NCI-H2196 treated with DMSO at 0.1 percent for 48 hours (cell line): ENCODE measurements around the gene GRAMD4.

ENCODE experiments used
- DNase-seq: peaks from one replicate; lab custom pipeline; 2025; ENCODE audit not compliant: unreplicated experiment; lab: John Stamatoyannopoulos, UW

The GRAMD4 gene

GRCh38 chr22:46654426-46654825 is 34.2 kb downstream of the GRAMD4 start:
- DNase-seq, result no peak

DNA sequence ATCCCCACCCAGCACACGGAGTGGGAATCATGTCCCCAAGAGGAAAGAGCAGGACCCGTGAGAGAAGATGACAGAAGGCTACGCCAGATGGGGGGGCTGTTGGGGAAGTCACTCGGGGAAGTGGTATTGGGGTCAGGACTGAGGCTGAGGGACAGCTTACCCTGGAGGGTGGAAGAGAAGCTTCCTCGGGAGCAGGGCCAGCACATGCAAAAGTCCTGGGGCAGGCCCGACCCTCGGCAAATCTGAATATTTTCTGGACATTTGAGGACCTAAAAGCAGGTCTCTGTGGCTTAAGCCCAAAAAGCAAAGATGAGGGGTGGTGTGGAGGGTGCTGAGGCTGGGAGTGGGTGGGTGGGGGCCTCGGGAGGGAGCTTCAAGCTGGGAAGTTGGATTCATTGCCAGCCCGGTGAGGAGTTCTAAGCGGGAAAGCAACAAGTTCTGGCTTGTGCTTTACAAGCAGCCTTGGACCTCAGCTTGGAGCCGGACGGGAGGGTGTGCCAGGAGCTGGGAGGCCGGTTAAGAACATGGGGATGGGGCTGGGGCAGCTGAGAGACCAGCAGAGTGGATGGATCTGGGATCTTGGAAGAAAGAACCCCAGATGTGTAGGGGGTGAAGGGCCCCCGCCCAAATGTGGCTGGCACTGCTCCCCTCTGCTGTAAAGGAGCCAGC is 34.9 kb downstream of the GRAMD4 start:
- no peak for DNase-seq

DNA sequence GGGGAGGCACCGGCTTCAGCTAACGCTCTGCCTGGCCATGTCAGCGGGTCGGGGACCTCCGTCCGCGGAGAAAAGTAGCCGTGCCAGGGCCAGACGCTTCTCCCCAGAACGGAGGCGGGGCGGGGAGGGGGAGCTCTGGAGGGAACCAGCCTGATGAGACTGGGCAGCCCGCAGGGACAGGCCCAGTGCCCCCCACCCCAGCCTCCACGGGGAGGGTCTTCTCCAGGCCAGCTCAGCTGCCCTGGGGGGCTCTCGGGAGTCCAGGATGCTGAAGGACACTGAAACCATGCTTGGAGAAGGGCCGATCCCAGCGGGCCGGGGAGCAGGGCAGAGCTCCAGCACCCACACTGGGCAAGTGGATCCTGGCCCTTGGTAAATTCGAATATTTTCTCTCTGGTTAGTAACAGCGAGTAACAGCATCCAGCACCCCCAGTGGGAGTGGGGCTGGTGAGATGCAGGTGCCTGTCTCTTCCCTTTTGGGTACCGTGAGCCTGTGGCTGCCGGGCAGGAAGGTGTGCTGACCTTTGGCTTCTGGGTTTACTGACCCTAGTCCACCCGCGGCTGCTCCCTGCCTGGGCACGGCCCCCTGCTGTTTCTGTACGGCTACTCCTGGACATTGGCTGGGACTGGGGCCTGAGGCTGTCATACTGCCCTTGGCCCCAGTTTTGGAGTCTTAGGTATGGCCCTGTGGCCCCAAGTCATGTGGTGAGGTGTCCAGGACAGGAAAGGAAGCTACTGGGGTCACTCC is 35.8 kb downstream of the GRAMD4 start:
- DNase-seq, result no peak

- DNase-seq, result no peak
Measured at GRCh38 chr22:46656856-46657654, 36.9 kb downstream of the GRAMD4 start.

DNA sequence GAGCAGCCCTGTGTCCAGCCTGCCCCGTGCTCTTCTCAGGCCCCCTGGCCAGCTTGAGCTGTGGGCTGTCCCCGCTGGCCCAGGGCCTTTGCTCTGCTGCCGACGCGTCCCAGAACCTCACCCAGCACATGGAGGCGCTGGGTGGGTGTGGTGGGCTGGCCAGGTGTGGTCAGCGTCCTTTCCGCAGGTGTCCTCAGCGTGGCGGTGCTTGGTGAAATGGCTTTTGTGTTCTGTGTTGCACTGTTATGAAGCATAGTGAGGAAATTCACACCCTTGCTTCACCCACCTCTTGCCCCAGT is 37.4 kb downstream of the GRAMD4 start:
- no peak for DNase-seq

GRCh38 chr22:46657996-46658947 is 38.1 kb downstream of the GRAMD4 start:
- no peak for DNase-seq

DNA sequence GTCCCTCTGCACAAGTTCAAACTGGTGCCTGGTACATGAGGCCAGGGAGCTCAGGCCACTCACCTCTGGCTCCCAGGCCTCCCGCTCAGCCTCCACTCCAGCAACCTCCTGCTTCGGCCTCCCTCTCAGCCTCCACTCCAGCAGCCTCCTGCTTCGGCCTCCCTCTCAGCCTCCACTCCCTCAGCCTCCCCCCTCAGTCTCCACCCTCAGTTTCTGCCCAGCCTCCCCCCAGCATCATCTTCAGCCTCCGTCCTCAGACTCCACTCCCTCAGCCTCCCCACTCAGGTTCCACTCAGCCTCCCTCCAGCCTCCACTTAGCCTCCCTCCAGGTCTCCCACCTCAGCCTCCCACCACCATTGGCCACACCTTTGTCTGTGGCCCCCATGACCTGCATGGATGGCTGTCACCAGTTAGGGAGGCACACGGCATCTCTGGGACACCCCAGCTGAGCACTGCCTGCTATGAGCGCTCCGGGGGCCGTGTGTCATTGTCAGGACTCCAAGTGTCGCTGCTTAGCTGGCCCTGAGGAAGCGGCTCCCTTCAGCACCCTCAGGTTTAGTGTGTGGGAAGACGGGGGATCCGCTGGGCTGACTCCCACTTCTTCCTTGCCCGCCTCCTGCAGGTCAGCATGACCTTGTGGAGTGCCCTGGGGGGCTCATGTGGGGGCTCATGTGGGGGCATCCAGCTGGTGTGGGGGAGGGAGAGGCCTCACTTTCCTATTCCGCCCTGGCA is 39.0 kb downstream of the GRAMD4 start:
- DNase-seq, result no peak

DNA sequence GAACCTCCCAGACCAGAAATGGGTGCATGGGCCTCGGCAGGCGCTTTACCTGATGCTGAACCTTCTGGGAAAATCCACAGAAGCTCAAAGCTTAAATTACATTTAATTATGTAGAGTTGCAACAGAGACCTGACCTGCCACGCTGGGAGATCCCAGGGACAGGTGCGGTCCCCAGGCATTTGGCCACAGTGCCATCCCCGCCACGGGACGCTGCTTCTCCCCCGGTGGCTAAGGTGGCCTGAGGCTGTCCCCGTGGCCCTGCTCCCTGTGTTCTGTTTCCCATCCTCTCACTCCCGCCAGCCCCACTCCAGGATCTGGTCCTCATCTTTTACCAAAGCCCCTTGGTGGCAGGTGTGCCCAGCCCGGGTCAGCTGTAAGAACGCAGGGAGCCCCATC is 39.6 kb downstream of the GRAMD4 start:
- no peak for DNase-seq

- DNase-seq, result peak; percentile 97
Measured at GRCh38 chr22:46660604-46661201, 40.5 kb downstream of the GRAMD4 start.

DNA sequence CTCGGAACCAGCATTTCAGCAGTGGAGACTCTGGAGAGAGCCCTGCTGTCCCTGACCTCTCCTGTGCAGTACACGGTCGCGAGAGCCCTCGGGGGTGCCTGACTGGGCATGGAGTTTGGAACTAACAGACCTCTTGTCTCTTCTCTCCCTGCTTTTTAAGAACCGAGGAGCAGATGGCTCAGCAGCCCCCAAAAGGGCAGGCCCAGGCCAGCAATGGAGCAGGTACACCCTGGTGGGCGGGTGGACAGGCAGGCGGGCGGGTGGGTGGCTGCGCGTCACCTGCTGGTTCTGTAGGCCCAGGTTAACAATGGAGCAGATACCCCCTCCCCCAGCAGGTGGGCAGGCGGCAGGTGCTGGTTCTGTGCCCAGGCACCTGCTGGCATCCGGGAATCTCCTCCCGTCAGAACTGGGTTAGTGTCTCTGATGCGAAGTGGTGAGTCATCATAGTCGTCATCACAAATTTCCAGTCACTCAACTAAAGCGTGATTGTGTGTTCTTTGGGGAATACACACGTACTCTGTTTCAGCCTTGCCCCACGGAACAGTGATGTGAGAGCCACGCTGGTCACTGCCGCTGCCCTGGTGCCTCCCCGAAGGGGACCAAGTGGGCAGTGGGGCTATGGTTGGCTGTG is 41.1 kb downstream of the GRAMD4 start:
- DNase-seq, result peak; percentile 86

GRCh38 chr22:46662226-46662625 is 42.0 kb downstream of the GRAMD4 start:
- DNase-seq, result no peak

- DNase-seq, result no peak
Measured at GRCh38 chr22:46663001-46663400, 42.8 kb downstream of the GRAMD4 start.

DNA sequence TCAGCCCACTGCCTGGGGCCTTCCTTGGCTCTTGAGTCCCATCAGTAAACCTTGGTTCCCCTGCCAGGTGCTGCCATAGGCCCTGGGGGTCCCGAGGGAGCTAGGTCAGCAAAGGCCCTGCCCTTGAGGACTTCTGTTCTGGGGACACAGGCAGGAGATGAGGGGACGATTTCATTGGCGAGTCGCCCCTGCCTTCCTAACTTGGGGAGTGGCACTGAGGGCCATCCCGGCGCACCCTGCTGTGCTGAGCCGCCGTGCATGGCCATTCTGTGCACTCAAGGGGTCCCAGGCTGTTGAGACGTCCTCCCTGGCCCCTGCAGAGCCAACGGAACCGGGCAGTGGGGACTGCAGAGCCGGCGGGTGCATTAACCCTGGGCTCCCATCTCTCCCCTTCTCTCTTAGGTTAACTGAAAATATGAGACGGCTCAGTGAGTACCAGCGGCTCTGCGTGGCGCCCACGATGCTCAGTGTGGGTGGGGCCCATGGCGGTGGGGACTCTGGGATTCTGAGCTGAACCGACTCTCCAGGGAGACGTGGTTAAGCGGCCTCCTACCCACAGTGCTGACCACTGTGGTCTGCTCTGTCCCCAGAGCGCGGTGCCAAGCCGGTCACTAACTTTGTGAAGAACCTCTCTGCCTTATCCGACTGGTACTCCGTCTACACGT is 43.4 kb downstream of the GRAMD4 start:
- no peak for DNase-seq

DNA sequence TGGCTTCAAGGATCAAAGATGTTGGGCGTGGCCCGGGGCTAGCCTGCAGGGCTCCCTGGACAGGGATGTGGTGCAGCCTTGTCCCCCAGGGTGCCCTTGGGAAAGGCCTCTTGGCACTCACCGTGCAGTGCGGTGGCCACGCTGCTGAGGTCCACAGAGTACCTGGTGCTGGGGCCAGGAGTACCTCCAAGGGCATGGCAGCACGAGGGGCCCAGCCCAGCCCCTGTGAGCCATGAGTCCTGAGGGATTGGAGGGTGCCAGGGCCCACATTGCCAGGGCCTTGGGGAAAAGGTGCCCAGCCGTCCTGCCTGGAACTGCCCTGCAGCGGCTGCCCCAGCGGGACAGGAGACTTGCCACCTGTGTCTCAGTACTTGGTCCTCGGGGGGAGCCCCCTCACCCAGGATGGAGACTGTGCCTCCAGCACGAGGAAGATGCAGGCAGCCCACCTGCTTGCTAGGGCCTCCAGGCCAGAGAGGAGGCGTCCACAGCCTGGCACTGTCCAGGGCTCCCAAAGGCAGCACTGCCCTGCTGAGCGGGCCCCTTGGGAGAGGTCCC is 44.2 kb downstream of the GRAMD4 start:
- no peak for DNase-seq

GRCh38 chr22:46665151-46665695 is 45.0 kb downstream of the GRAMD4 start:
- no peak for DNase-seq

- DNase-seq, result no peak
Measured at GRCh38 chr22:46665751-46666280, 45.6 kb downstream of the GRAMD4 start.

GRCh38 chr22:46666577-46667244 is 46.5 kb downstream of the GRAMD4 start:
- DNase-seq, result no peak

DNA sequence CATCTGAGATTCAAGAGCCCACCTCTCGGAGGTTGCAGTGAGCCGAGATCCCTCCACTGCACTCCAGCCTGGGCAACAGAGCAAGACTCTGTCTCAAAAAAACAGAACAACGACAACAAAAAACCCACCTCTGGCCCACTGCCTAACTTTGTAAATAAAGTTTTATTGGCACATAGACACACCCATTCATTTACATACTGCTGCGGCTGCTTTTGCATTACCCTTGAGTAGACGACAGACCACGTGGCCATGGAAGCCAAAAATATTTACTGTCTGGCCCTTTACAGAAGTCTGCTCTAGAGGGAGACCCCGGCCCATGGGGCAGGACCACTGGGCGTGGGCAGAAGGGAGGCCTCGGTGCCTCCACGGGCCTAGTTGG is 47.0 kb downstream of the GRAMD4 start:
- DNase-seq, result no peak
